SW 1271 (cell line): ENCODE results near the gene SLCO3A1.

ENCODE experiments used
- DNase-seq, 2 experiments: peaks; one replicate each; lab custom pipeline; 2025; lab: John Stamatoyannopoulos, UW

The SLCO3A1 gene

DNA sequence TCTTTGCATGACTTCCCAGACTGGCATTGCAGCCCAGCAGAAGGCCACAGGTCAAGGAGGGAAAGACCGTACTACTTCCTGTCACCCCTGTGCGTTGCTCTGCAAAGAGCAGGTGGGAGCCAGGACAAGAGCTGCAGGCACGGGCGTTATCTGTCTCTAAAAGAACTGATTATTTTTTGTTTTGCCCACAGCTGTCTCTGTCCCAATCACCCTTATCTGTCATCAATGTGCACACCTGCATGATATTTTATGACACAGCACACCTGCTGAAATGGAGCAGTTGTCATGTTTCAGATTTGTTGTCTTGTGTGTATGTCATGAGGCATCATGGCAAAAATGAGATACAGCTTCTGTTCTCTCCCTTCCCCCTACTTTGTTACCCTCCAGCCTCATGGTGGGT is 58.8 kb downstream of the SLCO3A1 start:
- no peak for DNase-seq

DNA sequence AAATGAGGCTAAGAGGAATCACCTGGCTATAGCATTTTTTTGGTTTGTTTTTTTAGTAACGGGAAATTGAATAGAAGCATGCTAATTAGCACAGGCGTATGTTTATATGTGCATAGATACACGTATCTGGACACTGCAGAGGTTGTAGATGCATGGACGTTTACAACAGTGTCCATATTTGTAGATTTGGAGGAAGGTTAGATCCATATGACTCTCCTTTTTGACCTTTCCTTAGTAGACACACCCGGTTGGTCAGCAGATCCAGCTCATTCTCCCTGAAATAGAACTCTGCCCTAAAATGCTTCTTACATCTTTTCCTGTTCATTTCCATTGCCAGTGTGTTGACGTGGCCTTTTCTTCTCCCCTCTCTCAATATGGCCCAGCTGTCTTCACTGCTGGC is 60.1 kb downstream of the SLCO3A1 start:
- no peak for DNase-seq

DNA sequence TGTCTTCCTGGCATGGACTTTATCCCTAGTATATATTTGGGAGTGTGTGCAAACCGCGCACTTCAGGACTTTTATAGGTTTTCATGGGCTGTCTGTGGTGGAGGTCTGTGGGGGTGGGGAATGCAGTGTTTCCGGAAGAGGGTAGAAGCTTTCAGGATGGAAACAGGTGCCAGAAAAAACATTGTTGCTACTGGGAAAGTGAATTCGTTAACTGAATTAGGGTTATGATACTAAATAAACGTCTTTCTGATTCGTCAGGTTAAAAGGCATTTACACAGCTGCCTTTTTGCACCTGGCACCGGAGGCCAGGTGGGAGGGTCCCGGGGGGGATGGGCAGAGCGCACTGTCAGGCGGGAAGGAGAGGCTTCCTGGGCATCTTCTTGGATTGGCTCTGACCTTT is 62.1 kb downstream of the SLCO3A1 start:
- no peak for DNase-seq

DNA sequence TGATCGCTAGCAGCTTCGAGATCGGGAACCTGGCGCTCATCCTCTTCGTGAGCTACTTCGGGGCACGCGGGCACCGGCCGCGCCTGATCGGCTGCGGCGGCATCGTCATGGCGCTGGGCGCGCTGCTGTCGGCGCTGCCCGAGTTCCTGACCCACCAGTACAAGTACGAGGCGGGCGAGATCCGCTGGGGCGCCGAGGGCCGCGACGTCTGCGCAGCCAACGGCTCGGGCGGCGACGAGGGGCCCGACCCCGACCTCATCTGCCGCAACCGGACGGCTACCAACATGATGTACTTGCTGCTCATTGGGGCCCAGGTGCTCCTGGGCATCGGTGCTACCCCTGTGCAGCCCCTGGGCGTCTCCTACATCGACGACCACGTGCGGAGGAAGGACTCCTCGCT is 62.5 kb downstream of the SLCO3A1 start:
- DNase-seq = no peak

DNA sequence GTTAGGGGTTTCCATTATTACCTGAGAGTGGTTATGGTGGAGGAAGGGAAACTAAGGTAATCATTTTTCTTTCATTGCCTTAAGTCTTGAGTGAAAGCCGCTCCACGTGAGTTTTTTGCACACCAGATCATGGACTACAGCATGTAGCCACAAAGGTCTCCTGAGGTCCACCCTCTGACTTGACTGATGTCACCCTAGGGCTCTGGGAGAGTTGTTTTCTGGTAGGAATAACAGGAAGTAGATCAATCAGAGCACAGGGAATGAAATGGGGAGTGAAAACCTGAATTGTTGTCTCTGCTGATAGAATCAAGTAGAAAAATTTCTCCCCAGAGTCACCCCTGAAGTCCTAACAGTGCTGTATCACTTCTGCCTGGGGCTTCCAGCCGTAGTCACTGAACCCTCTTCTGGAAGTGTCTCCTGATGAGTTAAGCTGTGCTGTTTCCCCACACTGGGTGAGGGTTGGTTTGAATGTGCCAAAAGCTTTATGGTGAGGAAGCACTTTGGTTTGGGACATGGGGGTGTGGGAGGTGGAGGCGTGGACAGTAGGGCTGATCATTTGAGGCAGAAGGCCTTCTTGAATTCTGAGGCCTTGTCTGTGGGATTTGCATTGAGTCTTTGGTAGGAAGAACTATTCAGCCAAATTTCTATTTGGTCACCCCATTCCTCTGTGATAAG is 64.3 kb downstream of the SLCO3A1 start:
- no peak for DNase-seq

DNA sequence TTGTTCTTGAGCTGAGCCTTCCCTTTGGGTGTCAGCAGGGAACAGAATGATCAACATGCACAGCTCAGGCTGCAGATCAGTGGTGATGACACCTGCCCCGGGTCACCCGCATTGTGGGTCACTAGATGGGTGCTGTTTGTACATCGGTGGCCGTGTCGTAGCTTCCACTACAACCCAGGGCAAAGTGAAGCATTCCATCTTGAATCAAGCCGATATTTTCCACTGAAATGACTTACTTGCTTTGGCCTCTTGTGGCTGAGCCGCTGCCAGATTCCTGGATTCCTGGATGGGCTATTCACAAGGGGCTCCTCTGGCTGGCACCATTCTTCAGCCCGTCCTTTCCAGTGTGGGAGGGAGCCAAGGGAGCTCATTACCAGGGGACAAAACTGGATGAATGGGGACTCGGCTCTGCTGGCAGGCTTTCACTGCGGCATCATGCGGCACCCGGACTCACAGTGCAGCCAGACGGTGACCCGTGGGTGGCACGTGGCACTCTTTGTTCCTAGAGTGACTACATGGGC is 65.6 kb downstream of the SLCO3A1 start:
- DNase-seq = no peak

DNA sequence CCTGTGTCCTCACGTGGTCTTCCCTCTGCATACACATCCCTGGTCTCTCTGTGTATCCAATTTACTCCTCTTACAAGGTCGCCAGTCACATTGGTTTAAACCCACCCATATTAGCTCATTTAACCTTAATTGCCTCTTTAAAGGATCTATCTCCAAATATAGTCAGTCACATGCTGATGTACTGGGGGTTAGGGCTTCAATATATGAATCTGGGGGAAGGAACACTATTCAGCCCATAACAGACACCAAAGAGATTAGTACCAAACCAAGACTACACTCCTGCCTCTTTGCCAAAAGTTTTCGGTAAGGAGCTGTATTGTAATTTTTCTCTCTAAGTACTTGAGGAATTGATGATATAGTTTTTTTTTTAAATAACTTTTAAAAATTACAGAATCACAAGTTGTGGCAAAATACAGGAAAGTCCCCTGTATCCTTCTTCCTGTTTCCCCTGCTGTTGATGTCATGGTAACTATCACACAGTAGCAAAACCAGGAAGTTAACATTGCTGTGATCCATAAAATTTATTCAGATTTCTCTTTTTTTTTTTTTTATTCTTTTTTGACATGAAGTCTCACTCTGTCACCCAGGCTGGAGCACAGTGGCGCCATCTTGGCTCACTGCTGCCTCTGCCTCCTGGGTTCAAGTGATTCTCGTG is 67.8 kb downstream of the SLCO3A1 start:
- DNase-seq = no peak

DNA sequence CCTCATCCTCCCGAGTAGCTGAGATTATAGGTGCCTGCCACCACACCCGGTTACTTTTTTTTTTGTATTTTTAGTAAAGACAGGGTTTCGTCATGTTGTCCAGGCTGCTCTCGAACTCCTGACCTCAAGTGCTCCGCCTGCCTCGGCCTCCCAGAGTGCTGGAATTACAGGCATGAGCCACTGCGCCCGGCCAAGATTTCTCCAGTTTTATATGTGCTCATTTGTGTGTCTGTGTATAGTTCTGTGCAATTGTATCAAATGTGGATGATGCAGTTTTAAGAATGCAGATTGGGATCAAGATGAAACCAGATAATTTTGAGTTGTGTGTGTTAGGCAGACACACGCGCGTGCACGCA is 68.3 kb downstream of the SLCO3A1 start:
- no peak for DNase-seq

DNA sequence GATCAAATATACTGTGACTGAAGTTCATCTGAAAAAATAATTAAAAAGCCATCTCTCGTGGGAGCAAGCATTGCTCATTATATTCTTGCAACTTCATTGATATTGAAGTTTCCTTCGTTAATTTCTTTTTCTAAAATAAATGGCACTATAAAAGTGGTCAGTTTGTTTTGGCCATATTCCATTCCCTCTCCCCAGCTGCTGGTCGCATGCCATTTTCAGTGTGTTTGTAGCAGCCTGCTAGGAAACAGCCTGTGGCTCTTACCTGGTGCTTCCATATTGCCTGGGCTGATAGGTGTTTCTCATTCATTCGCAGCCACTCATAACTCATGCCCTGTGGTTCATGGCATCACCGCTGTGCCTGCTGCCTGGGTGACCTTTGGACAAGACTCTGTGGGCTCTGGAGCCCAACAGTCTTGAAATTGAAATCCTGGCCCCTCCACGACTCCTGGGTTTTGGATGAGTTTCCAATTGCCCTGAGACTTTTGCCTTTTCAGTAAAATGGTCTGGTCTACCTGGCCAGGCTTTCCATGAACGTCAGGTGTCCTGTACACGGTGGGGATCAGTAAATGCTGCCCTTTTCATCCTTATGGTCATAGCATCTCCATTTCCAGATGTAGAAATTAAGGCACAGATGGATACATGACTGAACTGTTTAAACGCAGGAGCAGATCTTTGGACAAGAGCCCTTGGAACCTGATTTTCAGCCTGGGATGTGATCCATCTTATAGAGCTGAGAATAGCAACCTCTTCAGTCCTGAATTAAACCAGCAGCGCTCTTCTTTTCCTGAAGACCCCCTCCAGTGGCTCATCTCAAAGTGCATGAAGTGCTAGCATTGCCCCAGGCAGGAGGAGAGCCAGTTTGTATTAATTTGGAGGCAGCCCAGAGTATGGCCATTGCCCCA is 69.4 kb downstream of the SLCO3A1 start:
- DNase-seq = no peak

DNA sequence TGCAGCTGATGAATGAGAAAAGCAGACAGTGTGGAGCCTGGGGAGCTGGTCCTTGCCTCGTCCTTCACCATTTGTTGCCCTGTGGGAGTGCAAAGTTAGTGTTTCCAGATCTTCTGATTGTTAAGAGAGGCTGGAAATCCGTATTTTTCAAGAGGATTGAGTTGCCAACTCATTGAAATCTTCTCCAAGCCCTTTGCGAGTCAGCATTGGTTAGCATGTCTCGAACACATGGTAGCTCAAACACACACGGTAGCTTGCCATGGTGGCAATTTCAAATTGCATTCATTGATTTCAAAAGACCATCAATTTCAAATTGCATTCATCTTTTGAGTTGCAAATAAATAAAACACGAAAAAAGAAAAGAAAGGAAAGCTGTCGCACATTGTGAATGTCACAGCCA is 70.7 kb downstream of the SLCO3A1 start:
- DNase-seq = no peak

DNA sequence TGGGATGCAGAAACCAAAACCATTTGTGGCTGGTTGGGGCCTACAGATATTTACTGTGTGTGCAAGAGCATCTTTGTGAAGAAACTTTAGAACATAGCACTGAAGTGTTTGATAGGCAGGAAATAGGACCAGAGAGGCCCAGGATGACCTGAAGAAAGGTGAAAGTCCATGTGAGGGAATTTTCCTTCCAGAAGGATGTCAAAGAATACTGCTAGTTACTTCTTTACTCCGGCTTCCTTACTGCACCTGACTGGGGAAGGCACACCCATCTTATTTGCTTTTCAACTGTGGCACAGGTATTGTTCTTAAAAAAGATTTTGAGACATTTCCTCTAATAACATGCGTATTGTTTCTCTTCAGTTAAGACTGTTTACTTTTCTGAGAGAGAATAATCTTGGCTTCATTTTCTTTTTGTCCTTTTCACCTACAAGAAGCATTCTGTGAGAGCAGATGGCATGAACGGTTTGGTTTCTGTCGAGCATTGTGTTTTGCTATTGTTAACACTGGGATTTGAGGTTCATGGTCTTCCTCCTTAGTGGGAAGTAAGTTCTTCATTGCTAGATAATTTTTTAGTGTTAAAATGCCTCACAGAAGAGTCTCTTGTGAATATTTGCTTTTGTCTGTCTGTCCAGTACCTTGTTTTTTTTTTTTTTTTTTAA is 71.5 kb downstream of the SLCO3A1 start:
- DNase-seq = no peak

DNA sequence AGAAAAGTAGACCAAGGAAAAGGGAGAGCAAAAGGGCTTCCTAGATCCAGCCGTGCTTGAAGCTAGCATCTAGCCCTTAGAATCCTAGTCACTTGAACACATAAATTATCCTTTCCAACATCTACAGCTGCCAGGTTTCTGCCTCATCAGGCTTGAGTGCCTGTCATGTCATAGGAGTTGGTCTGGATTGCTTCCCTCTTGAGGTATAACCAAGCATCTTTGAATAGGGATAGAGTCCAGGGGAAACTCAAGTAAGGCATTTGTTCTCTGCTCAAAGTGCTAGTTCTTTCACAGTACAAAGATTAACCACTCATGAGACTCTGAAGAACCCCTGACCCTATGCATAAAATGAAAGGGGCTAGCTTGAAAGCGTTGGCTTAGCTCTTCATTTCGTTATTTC is 72.3 kb downstream of the SLCO3A1 start:
- DNase-seq = no peak

DNA sequence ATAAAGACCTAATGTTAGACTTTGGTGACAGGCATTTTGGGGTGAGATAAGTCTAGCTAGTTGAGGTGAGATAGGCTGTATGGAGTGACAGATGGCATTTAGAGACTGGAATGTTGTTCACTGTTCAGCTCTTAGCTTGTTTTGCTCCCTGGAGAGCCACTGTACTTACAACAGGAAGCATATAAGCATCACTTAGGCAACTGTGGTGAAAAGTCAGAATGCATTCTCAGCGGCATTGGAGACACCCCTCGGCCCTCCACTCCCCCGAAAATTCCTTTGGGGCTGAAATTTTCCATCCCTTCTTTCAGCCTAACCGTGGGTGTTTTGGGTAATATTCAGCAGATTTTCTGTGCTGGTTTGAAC is 73.4 kb downstream of the SLCO3A1 start:
- no peak for DNase-seq

DNA sequence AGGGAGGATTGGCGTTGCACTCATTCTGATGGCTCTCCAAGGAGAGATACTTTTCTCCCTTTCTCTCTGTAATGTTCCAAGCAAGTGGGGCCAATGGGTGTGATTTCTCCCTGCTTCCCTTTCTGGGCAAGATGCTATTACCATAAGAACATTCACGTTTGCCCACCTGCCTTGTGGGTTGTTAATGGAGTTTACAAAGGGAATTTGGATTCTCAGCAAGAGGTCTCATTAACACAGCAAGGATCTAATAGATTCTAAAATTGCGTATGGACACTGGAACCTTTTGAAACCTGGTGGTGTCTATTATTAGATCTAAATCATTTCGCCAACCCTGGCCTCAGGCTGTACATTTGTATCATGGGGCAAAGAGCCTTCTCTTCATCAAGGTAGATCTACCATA is 74.1 kb downstream of the SLCO3A1 start:
- no peak for DNase-seq

DNA sequence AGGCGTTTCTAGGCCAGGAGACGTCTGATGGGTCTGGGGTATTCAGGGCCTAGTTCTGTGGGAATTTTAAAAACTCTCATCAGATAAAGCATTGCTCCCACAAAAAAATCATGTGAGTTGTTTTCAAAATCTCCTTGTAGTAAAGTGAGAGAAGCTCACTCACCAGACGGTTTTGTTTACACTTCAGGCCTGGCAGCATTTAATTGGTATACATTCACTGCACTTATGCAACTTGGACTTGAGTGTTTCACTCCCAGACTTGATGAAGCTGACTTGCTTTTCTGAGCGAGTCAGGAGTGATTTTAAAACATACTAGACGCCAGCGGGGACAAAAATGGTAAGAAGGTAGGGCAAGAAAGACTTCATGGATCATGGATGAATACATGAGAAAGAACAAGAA is 75.2 kb downstream of the SLCO3A1 start:
- no peak for DNase-seq

DNA sequence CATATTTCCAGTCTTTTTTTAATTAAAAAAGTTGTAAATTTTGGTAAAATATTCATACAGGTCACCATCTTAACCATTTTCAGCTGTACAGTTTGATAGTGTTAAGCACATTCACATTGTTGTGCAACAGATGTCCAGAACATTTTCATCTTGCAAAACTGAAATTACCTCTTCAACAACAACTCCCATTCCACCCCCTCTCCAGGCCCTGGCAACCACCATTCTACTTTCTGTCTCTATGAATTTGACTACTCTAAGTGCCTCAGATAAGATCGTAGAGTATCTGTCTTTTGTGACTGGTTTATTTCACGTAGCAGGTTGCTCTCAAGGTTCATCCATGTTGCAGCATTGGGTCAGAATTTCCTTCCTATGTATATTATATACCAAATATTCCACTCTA is 76.0 kb downstream of the SLCO3A1 start:
- DNase-seq = no peak

DNA sequence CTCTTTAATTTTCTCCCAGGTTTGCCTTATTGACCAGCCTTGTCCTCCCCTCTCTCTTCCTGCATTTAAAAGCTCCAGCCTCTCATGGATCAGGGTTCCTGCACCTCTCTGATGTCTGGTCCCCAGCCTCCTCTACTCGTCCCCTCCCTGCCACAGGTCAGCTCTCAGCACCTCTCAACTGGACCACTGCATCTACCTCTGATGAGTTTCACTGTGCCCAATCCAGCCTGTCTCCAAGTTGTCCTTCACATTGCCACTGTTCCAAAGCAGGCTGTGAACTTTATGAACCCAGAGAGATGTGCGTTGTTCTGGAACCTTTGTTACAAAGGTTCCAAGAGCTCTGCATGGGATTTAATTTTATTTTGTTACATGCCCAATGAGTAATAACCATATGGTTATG is 76.6 kb downstream of the SLCO3A1 start:
- no peak for DNase-seq

DNA sequence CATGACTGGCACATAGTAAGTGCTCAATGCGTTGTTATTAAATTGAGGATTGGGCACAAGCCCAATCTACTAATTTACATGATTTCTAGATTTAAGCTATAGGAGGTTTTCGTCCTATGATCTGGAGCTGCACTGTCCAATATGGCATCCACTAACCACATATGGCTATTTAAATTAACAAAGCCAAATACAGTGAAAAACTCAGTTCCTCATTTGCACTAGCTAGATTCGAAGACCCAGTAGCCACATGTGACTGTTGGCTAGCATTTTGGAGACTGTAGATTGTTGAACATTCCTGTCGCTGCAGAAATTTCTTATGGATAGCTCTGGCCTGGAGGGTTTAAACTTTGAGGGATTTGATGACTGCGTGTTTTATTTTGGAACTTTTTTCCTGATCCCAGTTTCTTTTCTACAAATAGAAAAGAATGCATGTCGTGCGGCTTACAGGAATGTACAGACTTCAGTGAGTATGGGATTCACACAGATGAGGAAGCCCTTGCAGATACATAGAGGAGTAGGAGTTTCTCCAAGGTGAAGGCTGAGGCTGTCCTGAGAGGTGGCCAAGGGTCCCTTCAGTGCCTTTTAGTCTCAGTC is 82.8 kb downstream of the SLCO3A1 start:
- no peak for DNase-seq

DNA sequence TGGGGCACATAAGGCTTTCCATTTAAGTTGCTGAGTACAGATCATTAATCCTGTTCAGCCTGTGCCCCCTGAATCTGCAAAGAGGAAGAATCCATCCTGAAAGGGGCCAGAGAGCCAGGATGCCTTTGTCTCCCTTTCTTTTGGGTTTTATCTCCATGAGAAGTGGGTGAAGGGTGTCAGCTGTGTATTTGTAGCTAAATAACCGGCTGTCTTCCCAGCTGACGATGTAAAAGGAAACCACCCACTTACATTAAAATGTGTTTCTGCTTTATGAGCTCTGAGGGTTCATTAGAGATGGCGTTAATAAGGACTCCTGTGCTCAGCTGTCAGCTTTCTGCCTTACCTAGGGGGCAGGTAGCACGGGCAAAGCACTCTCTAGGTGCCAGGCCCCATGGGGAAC is 83.4 kb downstream of the SLCO3A1 start:
- DNase-seq = no peak

DNA sequence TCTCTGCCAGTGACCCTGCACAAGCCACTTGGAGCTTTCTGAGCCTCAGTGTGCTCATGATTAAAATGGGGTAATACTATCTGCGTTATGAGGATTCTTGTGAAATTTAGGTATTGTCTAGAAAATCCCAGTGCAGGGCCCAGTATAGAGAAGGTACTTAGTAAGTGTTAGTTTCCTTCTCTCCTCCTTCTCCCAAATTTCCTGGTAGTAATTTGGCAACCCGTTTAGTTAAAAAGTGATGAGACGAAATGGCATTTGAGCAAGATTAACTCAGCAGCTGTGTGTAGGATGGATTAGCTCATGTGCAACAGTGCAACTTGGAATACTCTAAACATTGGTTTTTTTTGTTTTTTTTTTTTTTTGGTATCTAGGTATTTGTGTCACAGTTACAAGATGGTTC is 84.6 kb downstream of the SLCO3A1 start:
- DNase-seq = no peak

DNA sequence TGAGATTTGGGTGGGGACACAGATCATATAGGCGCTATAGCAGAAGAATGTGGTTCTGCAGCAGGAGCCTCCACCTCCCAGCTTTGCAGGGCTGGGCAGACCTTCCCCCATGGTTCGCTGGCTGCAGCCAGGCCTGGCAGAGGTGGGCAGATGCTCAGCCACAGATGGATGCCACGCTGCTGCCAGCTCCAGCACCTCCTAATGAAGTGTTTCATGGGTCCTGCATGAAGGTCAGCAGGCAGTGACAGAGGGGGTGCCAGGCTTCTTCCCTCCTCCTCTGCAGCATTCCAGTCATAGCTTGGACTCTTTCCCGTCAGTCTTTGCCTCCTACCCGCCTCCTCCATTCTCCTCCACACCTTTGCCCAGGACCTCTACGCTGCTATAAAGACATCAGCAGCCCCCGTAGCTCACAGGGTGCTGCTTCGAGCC is 85.9 kb downstream of the SLCO3A1 start:
- DNase-seq = no peak
